GM18505 (cell line): ENCODE results near the gene HGFAC.

Source experiments
- ATAC-seq: cut with Tn5 transposase; IDR thresholded peaks from one replicate; pipeline ENCODE4 v1.9.1; 2021; ENCODE audit not compliant: unreplicated experiment
- POLR2A ChIP-seq: IDR thresholded peaks from 4 replicates; pipeline ENCODE4 v1.6.1; 2011; ENCODE audit warnings: borderline replicate concordance; ENCODE audit not compliant: insufficient read depth, insufficient read length; ENCODE audit errors: extremely low read depth

Gene HGFAC

GRCh38 chr4:3494462-3494871, 52.7 kb downstream of the HGFAC start:
- no peak for ATAC-seq
- no peak for TF ChIP-seq POLR2A

- no peak for ATAC-seq
- TF ChIP-seq POLR2A = no peak
Measured at GRCh38 chr4:3495204-3495975, 53.6 kb downstream of the HGFAC start.

GRCh38 chr4:3496021-3496420, 54.3 kb downstream of the HGFAC start:
- TF ChIP-seq POLR2A = no peak
- ATAC-seq = no peak

- TF ChIP-seq POLR2A = no peak
- no peak for ATAC-seq
Measured at GRCh38 chr4:3497095-3497494, 55.3 kb downstream of the HGFAC start.

GRCh38 chr4:3497523-3498389, 56.0 kb downstream of the HGFAC start:
- ATAC-seq = no peak
- TF ChIP-seq POLR2A = no peak

GRCh38 chr4:3498407-3498806, 56.6 kb downstream of the HGFAC start:
- no peak for TF ChIP-seq POLR2A
- no peak for ATAC-seq
